ENCODE results near the gene TPRN.

The TPRN gene

DNA sequence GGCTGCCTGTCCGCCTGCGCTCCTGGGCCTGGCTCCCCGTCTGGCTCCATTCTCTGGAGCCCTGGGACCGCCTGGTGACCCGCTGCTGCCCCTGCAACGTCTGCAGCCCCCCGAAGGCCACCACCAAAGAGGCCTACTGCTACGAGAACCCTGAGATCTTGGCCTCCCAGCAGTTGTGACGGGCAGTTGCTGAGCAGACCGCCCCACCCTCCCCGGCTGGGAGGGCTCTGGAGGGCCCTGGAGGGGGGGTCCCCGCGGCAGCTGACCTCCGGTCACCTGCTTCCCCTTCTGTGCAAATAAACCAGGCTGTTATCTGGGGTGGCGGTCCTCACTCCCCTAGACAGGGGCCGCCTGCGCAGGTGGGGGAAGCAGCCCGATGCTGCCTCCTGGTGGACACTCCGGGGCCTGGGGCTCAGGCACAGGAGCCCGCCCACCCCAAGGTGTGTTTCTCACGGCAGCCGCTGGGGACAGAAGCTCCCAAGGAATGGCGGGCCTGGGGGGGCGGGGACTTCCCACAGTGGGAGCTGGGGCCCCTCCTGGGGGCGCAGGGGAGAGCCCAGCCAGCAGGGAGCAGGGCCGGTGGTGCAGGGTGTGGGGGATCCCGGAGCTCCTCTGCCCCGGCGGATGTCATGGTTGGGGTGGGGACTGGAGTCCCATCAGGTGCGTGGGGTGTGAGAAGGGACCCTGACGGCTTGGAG is 35.8 kb upstream of the TPRN start:
- peak; percentile 95 for DNase-seq

- DNase-seq = no peak
These were observed 35.1 kb upstream of the TPRN start for GRCh38 chr9:137235424-137236237.

- DNase-seq = no peak
These were observed 34.4 kb upstream of the TPRN start for GRCh38 chr9:137234758-137235423.

DNA sequence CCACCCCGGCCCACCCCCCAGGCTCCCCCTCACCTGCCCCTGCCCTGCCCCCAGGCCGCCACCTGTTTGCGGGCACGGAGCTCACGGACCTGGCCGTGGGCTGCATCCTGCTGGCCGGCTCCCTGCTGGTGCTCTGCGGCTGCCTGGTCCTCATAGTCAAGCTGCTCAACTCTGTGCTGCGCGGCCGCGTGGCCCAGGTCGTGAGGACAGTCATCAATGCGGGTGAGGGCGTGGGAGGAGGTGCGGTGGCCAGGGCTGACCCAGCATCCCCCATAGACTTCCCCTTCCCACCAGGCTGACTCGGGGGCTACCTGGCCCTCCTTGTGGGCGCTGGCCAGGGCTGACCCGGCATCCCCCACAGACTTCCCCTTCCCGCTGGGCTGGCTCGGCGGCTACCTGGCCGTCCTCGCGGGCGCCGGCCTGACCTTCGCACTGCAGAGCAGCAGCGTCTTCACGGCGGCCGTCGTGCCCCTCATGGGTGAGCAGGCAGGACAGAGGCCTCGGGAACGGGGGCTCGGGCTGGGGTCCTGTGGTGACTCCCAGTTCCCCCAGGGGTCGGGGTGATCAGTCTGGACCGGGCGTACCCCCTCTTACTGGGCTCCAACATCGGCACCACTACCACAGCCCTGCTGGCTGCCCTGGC is 33.6 kb upstream of the TPRN start:
- DNase-seq = no peak

DNA sequence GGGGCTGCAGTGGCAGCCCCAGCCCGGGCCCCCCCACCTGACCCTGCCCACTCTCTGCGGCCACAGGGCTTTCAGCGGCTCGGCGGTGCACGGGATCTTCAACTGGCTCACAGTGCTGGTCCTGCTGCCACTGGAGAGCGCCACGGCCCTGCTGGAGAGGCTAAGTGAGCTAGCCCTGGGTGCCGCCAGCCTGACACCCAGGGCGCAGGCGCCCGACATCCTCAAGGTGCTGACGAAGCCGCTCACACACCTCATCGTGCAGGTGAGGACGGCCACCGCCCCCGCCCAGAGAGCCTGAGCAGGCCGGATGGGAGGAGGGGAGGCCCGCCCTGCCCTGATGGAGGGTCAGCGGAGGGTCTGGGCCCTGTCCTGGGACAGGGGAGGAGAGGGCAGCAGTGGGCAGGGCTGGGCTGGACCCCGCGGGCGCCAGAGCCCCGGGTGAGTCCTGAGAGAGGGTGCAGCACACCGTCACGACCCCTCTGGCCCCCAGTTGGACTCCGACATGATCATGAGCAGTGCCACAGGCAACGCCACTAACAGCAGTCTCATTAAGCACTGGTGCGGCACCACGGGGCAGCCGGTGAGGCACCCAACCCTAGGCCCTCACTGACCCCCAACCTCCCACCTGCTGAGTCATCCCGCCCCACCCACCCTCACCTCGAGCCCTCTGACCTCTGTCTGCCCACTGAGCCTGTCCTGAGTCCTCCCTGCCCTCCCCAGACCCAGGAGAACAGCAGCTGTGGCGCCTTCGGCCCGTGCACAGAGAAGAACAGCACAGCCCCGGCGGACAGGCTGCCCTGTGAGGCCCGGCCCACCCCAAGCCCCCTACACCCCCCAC is 32.8 kb upstream of the TPRN start:
- no peak for DNase-seq

GRCh38 chr9:137232510-137232909 is 32.0 kb upstream of the TPRN start:
- no peak for DNase-seq

DNA sequence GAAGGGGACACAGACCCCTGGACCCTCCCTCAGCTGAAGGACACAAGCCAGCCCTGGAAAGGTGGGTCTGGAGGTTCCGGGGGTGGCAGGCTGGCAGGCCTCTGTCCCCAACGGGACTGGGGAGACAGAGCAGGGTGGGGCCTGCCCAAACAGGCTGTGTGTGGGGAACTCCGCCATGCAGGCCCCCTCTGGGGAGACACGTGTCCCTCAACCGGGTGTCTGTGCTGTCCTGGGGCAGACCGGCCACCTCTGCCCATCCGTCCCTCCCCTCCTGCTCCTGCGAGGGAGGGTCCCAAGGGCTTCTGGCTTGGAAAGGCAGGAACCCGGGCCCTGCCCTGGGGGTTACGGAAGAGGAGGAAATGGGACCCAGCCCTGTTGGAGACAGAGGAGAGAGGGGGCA is 31.6 kb upstream of the TPRN start:
- DNase-seq = no peak

DNA sequence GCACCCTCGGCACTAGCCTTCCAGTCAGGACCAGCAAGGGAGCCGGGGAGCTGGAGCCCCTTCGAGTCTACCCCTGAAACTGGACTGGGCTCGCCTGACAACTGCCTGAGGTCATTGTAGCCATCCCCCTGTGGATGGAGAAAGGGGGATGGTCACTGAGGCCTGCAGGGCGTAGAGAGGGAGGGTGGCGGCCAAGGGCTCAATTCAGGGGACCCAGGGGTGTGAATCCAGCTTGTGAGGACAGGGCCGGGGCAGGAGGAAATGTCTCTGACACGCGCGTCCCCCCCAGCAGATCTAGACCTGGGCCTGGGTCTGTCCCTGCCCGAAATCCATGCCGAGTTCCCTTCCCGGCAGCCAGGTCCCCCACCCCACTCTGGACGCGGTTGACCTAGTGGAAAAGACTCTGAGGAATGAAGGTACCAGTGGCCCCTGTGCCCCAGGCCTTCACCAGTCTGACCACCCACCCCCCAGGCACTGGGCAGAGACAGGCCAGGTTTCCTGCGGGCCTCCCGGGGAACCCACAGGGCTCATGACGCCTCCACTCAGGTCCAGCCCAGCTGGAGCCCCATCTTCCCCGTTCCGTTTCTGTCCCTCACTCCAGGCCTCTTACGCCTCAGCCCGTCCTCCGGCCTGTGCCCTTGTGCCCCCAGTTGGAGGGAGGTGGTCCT is 31.0 kb upstream of the TPRN start:
- no peak for DNase-seq

DNA sequence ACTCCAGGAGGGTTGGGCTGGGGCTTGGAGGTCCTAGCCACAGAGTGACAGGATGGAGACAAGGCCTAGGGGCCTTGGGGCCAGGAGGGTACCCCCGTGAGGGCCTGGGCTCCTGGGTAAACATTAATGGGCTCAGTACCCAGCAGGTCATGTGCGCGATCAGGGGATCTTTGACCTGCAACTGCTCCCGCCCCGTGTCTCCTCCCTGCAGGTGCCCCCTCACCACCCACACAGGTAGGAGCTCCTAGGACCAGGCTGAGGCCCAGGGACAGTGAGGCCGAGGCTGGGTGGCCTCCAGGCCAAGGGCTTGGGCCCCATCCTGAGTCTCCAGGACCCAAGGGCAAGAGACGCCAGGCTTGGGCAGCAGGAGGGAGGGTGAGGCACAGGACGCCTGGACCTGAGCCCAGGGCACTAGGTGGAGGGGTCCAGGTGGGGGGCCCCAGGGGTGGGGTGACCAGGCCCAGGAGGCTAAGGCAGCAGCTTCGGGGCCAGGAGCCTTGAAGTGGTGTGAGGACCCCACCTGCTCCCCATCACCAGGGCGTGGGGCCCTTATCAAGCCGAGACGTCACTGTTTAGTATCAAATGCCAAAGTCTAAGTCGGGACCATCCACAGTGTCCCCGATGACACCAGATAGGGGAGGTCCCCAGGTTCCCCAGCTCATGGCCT is 30.3 kb upstream of the TPRN start, which contains the start of gene SLC34A3:
SLC34A3 (plus strand) TSS at position 197 of the 667 bp plus-strand sequence. CDS start 802 bp downstream, outside the sequence.
- no peak for DNase-seq

- DNase-seq = no peak
These were observed 29.6 kb upstream of the TPRN start for GRCh38 chr9:137229903-137230704.

DNA sequence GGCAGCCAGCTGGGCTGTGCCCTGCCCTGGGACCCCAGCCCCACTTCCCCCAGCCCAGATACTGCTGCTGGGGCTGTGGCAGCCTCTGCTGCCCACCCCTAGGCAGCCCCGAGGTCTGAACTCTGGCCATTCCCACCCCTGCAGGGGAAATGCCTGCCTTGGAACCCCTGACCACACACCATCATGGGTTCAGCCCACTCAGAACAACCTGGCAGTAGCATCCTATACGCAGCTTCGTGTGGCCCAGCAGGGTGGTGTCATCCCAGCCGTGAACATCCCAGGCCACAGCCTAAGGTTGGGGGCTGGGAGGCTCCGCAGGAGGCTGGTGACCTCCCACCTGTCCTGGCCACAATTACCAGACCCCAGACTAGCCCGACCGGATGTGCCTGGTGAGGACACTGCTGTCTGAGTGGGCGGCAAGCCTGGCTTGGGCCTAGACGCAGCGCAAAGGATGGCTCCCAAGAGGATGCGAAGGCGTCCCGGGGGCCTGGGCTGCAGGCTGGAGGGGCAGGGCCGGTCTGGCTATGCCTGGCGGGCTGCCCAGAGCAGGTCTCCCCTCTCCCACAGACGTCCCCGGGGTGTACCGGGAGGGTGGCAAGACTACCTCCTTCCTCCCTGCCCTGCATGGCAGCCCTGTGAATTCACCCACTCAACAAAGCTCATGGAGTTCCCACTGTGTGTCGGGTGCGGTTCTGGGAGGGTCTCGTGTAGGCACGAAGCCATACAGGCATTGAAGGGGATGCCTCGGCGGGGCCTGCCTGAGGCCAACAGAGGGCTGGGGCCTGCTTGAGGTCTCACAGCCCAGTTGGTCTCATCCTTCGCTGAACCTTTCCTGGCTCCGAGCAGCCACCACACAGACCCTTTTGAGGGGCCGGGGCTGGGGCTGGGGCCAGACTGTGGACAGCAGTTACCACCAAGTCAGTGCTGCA is 28.7 kb upstream of the TPRN start:
- DNase-seq = no peak

DNA sequence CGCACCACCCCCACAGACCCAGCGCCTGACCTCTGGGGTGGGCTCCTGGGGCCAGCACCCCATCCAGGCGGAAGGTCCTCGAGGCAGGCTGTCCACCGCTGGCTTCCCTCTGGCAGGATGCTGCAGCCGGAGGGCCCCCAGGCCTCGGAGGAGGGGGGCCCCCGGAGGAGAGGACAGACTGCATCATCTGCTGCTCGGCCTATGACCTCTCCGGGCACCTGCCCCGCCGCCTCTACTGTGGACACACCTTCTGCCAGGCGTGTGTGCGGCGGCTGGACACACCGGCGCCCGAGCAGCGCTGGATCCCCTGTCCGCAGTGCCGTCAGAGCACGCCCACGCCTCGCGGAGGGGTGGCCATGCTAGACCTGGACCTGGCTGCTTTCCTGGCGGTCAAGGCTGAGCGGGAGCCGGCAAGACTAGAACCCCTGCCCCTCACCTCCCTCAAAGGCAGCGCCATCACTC is 28.0 kb upstream of the TPRN start:
- DNase-seq = no peak

DNA sequence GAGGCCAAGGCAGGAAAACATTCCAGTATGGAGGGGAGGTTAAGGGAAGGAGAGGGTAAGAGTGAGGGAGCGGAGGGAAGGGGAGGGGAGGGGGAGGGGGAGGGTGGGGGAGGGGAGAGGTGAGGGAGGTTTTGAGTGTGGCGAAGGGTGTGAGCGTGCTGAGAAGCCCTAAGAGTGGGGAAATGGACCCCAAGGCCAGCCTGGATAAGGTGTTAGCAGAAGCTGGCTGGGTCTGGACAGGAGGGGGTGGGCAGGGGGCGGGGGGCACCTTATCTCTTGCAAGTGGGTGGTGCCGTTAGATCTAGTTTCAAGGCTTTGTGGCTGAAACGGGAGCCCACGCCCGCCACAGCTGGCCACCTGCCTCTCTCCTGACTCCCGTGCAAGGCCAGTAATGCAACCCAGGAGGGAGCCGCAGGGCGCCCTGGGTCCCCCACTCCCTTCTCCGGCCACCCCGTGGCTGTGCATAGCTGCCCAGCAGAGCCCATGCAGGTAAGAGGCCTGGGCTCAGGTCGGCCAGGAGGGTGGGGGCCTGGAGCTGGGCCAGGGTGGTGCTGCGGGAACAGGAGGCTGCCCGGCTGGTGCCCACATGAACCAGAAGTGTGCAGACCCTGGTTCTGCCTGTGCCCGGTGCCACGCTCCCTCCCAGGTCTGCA is 27.4 kb upstream of the TPRN start:
- DNase-seq = no peak

- peak; percentile 89 for DNase-seq
These were observed 26.7 kb upstream of the TPRN start, which contains the start of gene RNF224 for GRCh38 chr9:137227054-137227852. RNF224 (plus strand) TSS chr9:137227502; CDS start chr9:137228336, 834 bp downstream.

DNA sequence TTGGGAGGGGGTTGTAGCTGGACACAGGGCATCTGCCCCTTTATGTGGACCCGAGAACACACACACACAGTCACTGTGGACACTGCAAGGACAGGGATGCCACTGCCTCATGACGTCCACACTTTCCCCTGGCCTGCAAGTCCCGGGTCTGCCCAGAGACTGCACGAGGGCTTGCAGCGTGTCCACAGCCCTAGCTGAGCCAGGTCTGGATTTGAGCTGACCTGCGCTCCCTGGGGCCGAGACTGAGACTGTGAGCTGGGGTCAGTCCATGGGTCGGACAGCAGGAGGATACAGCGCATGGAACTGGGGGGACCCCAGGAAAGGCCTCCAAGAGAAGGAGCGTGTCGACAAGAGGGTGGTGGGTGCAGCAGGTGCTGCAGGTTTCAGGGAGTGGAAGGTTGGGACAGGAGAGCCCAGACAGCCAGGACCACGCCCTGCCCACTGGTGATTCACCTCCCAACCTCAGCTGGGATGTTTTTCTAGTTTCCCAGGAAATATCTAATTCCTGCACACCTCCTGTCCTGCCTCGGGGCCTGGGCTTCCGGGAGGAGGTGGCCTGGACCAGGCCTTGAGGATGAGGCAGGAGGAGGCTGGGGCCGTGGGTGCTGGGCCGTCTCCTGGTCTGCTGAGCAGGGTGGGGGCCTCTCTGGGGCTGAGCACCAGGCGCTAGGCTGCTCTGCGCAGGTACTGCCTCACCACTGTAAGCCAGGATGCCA is 26.0 kb upstream of the TPRN start:
- DNase-seq = no peak

DNA sequence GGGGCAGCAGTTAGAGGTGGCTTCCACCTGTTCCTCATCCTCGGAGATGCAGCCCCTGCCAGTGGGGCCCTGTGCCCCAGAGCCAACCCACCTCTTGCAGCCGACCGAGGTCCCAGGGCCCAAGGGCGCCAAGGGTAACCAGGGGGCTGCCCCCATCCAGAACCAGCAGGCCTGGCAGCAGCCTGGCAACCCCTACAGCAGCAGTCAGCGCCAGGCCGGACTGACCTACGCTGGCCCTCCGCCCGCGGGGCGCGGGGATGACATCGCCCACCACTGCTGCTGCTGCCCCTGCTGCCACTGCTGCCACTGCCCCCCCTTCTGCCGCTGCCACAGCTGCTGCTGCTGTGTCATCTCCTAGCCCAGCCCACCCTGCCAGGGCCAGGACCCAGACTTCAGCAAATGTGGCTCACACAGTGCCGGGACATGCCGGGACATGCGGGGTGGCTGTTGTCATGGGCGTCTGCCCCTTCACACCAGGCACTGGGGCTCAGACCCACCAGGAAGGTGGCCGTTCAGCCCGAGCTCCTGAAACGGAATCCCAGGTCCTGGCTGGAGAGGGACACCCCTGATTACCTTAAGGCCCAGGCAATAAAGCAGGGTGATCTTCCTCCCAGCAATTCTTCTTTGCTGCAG is 25.3 kb upstream of the TPRN start:
- DNase-seq = no peak

Data from stimulated activated CD4-positive, alpha-beta T cell treated with anti-CD3 and anti-CD28 coated beads, Interleukin-15, amount 100 ng/mL, for 24 hours (primary cell).